ENCODE measurements around the gene IL18. TPM values are rescaled to one million over a fixed set of nuclear protein-coding genes. Genes with fewer than 3 reads are reported as not detected.
"Not testable (repeated sequence)": the region's sequence is repeated elsewhere in the genome, so short reads cannot be mapped to it uniquely, and the experiment has no call there.

The IL18 gene
- total and polyA plus RNA-seq, 2 of the 8 experiments (the other 6 are each of a cell fraction or from before 2014, with no cell fraction given) = 0.29 to 0.84 TPM

GRCh38 chr11:112095302-112095701, 68.6 kb downstream of the IL18 start:
- not testable (repeated sequence) for H3K9me3 ChIP-seq (ENCODE audit: insufficient read depth in 2 of 2, low read depth in 1 of 2, low read length in 1 of 2); H2BK12ac ChIP-seq (ENCODE audit: low read depth, low read length); H4K8ac ChIP-seq (ENCODE audit: extremely low read depth, insufficient read depth, low read length); H2BK20ac ChIP-seq (ENCODE audit: low read length); H4K5ac ChIP-seq (ENCODE audit: insufficient read length, low read depth, low read length); H3K4ac ChIP-seq (replicated peaks; ENCODE audit: insufficient read length, low read depth, low read length); H2BK120ac ChIP-seq (replicated peaks; ENCODE audit: low read depth, low read length); H3K23me2 ChIP-seq (ENCODE audit: low read depth, low read length); H4K20me1 ChIP-seq (replicated peaks in 1 of 2; ENCODE audit: control insufficient read depth in 1 of 2, insufficient read depth in 2 of 2, low read length in 2 of 2); H3K23ac ChIP-seq (ENCODE audit: insufficient read length); H2BK15ac ChIP-seq (ENCODE audit: low read length); H2BK5ac ChIP-seq (ENCODE audit: low read depth, low read length); FAIRE-seq; H3K79me2 ChIP-seq (ENCODE audit: control insufficient read depth in 1 of 2, insufficient read depth in 2 of 2, low read length in 2 of 2); H3K18ac ChIP-seq (ENCODE audit: extremely low read depth, low read length); DNase-seq (ENCODE audit: low read depth in 1 of 2, low spot score in 2 of 2); H2AFZ ChIP-seq (ENCODE audit: low read length); H3K79me1 ChIP-seq (ENCODE audit: low read depth, low read length); H2AK5ac ChIP-seq (ENCODE audit: low read depth, low read length); H3K4me2 ChIP-seq (ENCODE audit: insufficient read depth in 1 of 2, low read depth in 2 of 2, low read length in 2 of 2); H3K4me3 ChIP-seq (ENCODE audit: extremely low read depth in 1 of 4, insufficient read depth in 2 of 4, low read depth in 3 of 4, low read length in 4 of 4); H3K9ac ChIP-seq (replicated peaks in 1 of 4; ENCODE audit: extremely low read depth in 1 of 4, low read depth in 3 of 4, low read length in 3 of 4); H4K91ac ChIP-seq (replicated peaks; ENCODE audit: insufficient read length, low read length); H3K27ac ChIP-seq (ENCODE audit: low read depth, low read length); H3K56ac ChIP-seq (replicated peaks; ENCODE audit: insufficient read length, low read depth, low read length); H3K14ac ChIP-seq (ENCODE audit: insufficient read length); H3K27me3 ChIP-seq (replicated peaks in 1 of 4; ENCODE audit: control insufficient read depth in 3 of 4, extremely low read depth in 1 of 4, insufficient read depth in 3 of 4, low read length in 3 of 4); H3K4me1 ChIP-seq (replicated peaks in 1 of 4; ENCODE audit: control insufficient read depth in 3 of 4, insufficient read depth in 4 of 4, low read length in 3 of 4)
- peaks cover 2 to 48% (median 27%) of the 10 kb centered on the region in 4 experiments; a peak in 7 of 8 replicates for H3K36me3 ChIP-seq (ENCODE audit: control insufficient read depth in 2 of 4, insufficient read depth in 4 of 4, low read length in 3 of 4)
- 89% methylated on average over 2 of the region's 2 CpGs; no CpG with 5 or more reads in 1 of the 2 experiments for WGBS, 2 experiments (ENCODE audit: extremely low coverage in 1 of 2, insufficient coverage in 1 of 2, insufficient read length in 1 of 2, insufficient replicate concordance in 2 of 2, low coverage in 1 of 2, low lambda C conversion rate in 2 of 2, missing lambda C conversion rate in 1 of 2)
- POLR2A ChIA-PET (ENCODE audit: partially characterized antibody) = interaction anchor here (1.4 kb wide), 1 partner anchor 9 kb away, joined by 5 read pairs; the partner anchor contains the start of genes SDHD and TIMM8B
- CTCF ChIA-PET (ENCODE audit: partially characterized antibody) = interaction anchor here (0.6 to 1.7 kb wide), 3 partner anchors 18 to 78 kb away, joined by 3 to 4 read pairs (median 3); no protein-coding TSS in a partner anchor

Small RNA genes lying within 50 kb of the gene (small RNA-seq; reads per million reads assigned to genes)
- not detected for gene MRPS36P4 (ENCODE audit: insufficient read depth)

Other genes starting within 250 kb of the IL18 start
- 1.7 and 2.2 TPM in 2 replicates for gene C11orf52, start 245.2 kb downstream of the IL18 start, total RNA-seq (2021; fragmentation: NEBNext Ultra II Directional; extraction: Animal tissue kit (Norgen Biotek cat#: 25700))
- gene C11orf52, start 245.2 kb downstream of the IL18 start, polyA plus RNA-seq (2011; rRNA removed) = 2.7 and 3.4 TPM in 2 replicates
- gene DIXDC1, start 226.8 kb downstream of the IL18 start, total RNA-seq (2021; fragmentation: NEBNext Ultra II Directional; extraction: Animal tissue kit (Norgen Biotek cat#: 25700)) = 15.4 and 17.1 TPM in 2 replicates
- 4.8 and 5.9 TPM in 2 replicates for gene DIXDC1, start 226.8 kb downstream of the IL18 start, polyA plus RNA-seq (2011; rRNA removed)
- 61.2 and 66.2 TPM in 2 replicates for gene DLAT, start 138.7 kb downstream of the IL18 start, total RNA-seq (2021; fragmentation: NEBNext Ultra II Directional; extraction: Animal tissue kit (Norgen Biotek cat#: 25700))
- gene DLAT, start 138.7 kb downstream of the IL18 start, polyA plus RNA-seq (2011; rRNA removed) = 17.3 and 23.1 TPM in 2 replicates
- gene PIH1D2, start 90.1 kb downstream of the IL18 start, total RNA-seq (2021; fragmentation: NEBNext Ultra II Directional; extraction: Animal tissue kit (Norgen Biotek cat#: 25700)) = 0.73 and 0.86 TPM in 2 replicates
- gene PIH1D2, start 90.1 kb downstream of the IL18 start, polyA plus RNA-seq (2011; rRNA removed) = 0.53 TPM in 2 replicates
- 16.7 and 20.4 TPM in 2 replicates for gene NKAPD1, start 89.8 kb downstream of the IL18 start, total RNA-seq (2021; fragmentation: NEBNext Ultra II Directional; extraction: Animal tissue kit (Norgen Biotek cat#: 25700))
- 3.6 and 6.7 TPM in 2 replicates for gene NKAPD1, start 89.8 kb downstream of the IL18 start, polyA plus RNA-seq (2011; rRNA removed)
- 86.1 and 93.7 TPM in 2 replicates for gene TIMM8B, start 77.3 kb downstream of the IL18 start, total RNA-seq (2021; fragmentation: NEBNext Ultra II Directional; extraction: Animal tissue kit (Norgen Biotek cat#: 25700))
- 138 and 143 TPM in 2 replicates for gene TIMM8B, start 77.3 kb downstream of the IL18 start, polyA plus RNA-seq (2011; rRNA removed)
- 90.3 and 96.0 TPM in 2 replicates for gene SDHD, start 77.2 kb downstream of the IL18 start, total RNA-seq (2021; fragmentation: NEBNext Ultra II Directional; extraction: Animal tissue kit (Norgen Biotek cat#: 25700))
- 181 and 199 TPM in 2 replicates for gene SDHD, start 77.2 kb downstream of the IL18 start, polyA plus RNA-seq (2011; rRNA removed)
- not detected in 2 replicates for gene TEX12, start 3.3 kb upstream of the IL18 start, total RNA-seq (2021; fragmentation: NEBNext Ultra II Directional; extraction: Animal tissue kit (Norgen Biotek cat#: 25700))
- gene TEX12, start 3.3 kb upstream of the IL18 start, polyA plus RNA-seq (2011; rRNA removed) = not detected in 2 replicates
- 0.63 and 0.82 TPM in 2 replicates for gene BCO2, start 11.4 kb upstream of the IL18 start, total RNA-seq (2021; fragmentation: NEBNext Ultra II Directional; extraction: Animal tissue kit (Norgen Biotek cat#: 25700))
- gene BCO2, start 11.4 kb upstream of the IL18 start, polyA plus RNA-seq (2011; rRNA removed) = 0.05 and 0.42 TPM in 2 replicates
- gene PTS, start 62.3 kb upstream of the IL18 start, total RNA-seq (2021; fragmentation: NEBNext Ultra II Directional; extraction: Animal tissue kit (Norgen Biotek cat#: 25700)) = 25.5 and 25.9 TPM in 2 replicates
- 11.6 and 18.3 TPM in 2 replicates for gene PTS, start 62.3 kb upstream of the IL18 start, polyA plus RNA-seq (2011; rRNA removed)
- gene PLET1, start 96.8 kb upstream of the IL18 start, total RNA-seq (2021; fragmentation: NEBNext Ultra II Directional; extraction: Animal tissue kit (Norgen Biotek cat#: 25700)) = not detected in 2 replicates
- gene PLET1, start 96.8 kb upstream of the IL18 start, polyA plus RNA-seq (2011; rRNA removed) = not detected in 2 replicates

Measured in H1 (cell line).